T-helper 2 cell treated with Interferon-gamma antibody and Interleukin-4, amounts not matched to agents 5 μg/mL and 100 μg/mL, for 36 hours (primary cell): ENCODE data around the gene TCTN3.
"Not testable (repeated sequence)": the region's sequence is repeated elsewhere in the genome, so short reads cannot be mapped to it uniquely, and the experiment has no call there.

Experiments
- DNase-seq: peaks from one replicate; pipeline ENCODE4 v3.0.0; 2021; ENCODE audit warnings: low spot score
- H3K27ac Mint-ChIP-seq: one replicate; pipeline ENCODE4 v1.8.0; 2021; ENCODE audit warnings: mild to moderate bottlenecking, mixed read lengths
- H3K27me3 Mint-ChIP-seq: one replicate; pipeline ENCODE4 v1.8.0; 2021; ENCODE audit warnings: low read depth, mixed read lengths
- H3K36me3 Mint-ChIP-seq: one replicate; pipeline ENCODE4 v1.8.0; 2021; ENCODE audit warnings: low read depth, mixed read lengths
- H3K4me1 Mint-ChIP-seq: one replicate; pipeline ENCODE4 v1.8.0; 2021; ENCODE audit warnings: low read depth, mixed read lengths
- H3K4me3 Mint-ChIP-seq: one replicate; pipeline ENCODE4 v1.8.0; 2022; ENCODE audit warnings: mild to moderate bottlenecking, moderate library complexity, mixed read lengths
- H3K9me3 Mint-ChIP-seq: one replicate; pipeline ENCODE4 v1.8.0; 2021; ENCODE audit warnings: mixed read lengths

The TCTN3 gene

GRCh38 chr10:95711492-95711891 is 17.8 kb upstream of the TCTN3 start:
- Mint-ChIP-seq H3K27me3 (peaks cover 4% of the 10 kb centered on the region), H3K36me3 (no peaks in the 10 kb centered on the region), H3K4me1 (peaks cover 3% of the 10 kb centered on the region), H3K27ac (no peak overlapping the region), H3K9me3 (peaks cover 2% of the 10 kb centered on the region), H3K4me3 (no peak overlapping the region)
- DNase-seq, result no peak

- peaks cover 3% of the 10 kb centered on the region for H3K4me1 Mint-ChIP-seq
- no peaks in the 10 kb centered on the region for H3K27me3 Mint-ChIP-seq
Observed at GRCh38 chr10:95706990-95707389, 13.3 kb upstream of the TCTN3 start.

GRCh38 chr10:95706573-95706972 is 12.8 kb upstream of the TCTN3 start:
- Mint-ChIP-seq H3K9me3 (peaks cover 3% of the 10 kb centered on the region), H3K27me3 (no peaks in the 10 kb centered on the region), H3K4me3 (no peak overlapping the region), H3K36me3 (no peaks in the 10 kb centered on the region), H3K27ac (no peak overlapping the region), H3K4me1 (peaks cover 3% of the 10 kb centered on the region)
- no peak for DNase-seq

More at GRCh38 chr10:95706990-95707389, 13.3 kb upstream of the TCTN3 start:
- Mint-ChIP-seq H3K4me3 (no peak overlapping the region), H3K27ac (no peak overlapping the region), H3K9me3 (peaks cover 3% of the 10 kb centered on the region), H3K36me3 (no peaks in the 10 kb centered on the region)
- DNase-seq, result no peak

DNA sequence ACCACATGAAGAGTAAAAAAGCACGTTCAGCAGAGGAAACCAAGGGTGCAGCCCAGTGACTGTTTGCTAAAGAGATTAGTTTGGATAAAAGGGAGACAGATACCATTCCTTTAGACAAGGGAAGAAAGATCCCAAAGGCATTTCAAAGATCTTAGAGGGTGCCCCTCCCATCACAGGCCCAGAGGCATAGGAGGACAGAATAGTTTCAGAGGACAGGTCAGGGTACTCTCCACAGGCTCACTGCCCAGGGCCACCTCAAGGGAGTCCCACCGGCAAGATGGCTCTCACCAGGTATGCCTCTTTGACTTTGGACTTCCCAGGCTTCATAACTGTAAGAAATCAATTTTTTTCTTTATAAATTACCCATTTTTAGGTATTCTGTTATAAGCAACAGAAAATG is 4.7 kb upstream of the TCTN3 start:
- H3K4me3 Mint-ChIP-seq, result no peak overlapping the region
- H3K27ac Mint-ChIP-seq, result no peak overlapping the region
- peaks cover 9% of the 10 kb centered on the region for H3K27me3 Mint-ChIP-seq

DNA sequence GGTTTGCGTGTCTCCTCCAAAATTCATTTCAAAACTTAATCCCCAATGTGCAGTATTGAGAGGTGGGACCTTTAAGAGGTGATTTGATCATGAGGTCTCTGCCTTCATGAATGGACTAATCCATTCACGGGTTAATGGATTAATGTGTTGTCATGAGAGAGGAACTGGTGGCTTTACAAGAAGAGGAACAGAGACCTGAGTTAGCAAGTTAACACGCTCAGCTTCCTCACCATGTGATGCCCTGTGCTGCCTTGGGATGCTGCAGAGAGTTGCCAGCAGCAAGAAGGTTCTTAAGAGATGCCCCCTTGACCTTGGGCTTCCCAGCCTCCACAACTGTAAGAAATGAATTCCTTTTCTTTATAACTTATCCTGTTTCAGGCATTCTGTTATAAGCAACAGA is 3.7 kb upstream of the TCTN3 start:
- H3K27me3 Mint-ChIP-seq, result peaks cover 9% of the 10 kb centered on the region
- DNase-seq, result no peak
- no peak overlapping the region for H3K4me3 Mint-ChIP-seq
- H3K9me3 Mint-ChIP-seq, result peaks cover 13% of the 10 kb centered on the region
- no peak overlapping the region for H3K27ac Mint-ChIP-seq
- H3K4me1 Mint-ChIP-seq, result peaks cover 13% of the 10 kb centered on the region
- H3K36me3 Mint-ChIP-seq, result peaks cover 9% of the 10 kb centered on the region

More for the DNA sequence above, 4.7 kb upstream of the TCTN3 start:
- DNase-seq, result no peak
- H3K36me3 Mint-ChIP-seq, result peaks cover 3% of the 10 kb centered on the region
- peaks cover 13% of the 10 kb centered on the region for H3K9me3 Mint-ChIP-seq
- H3K4me1 Mint-ChIP-seq, result peaks cover 6% of the 10 kb centered on the region

DNA sequence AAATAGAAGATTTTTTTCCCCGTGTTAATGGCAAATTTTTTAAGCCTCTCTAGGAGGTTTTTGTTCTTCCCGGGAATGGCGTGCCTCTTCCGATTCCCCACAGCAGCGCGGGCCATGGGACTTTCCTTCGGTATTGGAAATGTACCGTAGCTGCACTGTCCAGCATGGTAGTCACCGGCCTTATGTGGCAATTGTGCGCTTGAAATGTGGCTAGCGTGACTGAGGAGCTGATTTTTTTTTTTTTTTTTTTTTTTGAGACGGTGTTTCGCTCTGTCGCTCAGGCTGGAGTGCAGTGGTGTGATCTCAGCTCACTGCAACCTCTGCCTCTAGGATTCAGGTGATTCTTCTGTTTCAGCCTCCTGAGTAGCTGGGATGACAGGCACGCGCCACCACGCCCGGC is 938 bp upstream of the TCTN3 start:
- peaks cover 13% of the 10 kb centered on the region for H3K9me3 Mint-ChIP-seq
- H3K4me3 Mint-ChIP-seq, result no peak overlapping the region
- peaks cover 27% of the 10 kb centered on the region for H3K36me3 Mint-ChIP-seq
- no peak overlapping the region for H3K27ac Mint-ChIP-seq
- no peak for DNase-seq
- peaks cover 32% of the 10 kb centered on the region for H3K4me1 Mint-ChIP-seq
- H3K27me3 Mint-ChIP-seq, result peaks cover 2% of the 10 kb centered on the region

- Mint-ChIP-seq H3K4me1 (peaks cover 40% of the 10 kb centered on the region), H3K4me3 (peak overlapping the region; percentile 96), H3K9me3 (peaks cover 6% of the 10 kb centered on the region), H3K27me3 (no peaks in the 10 kb centered on the region), H3K36me3 (peaks cover 38% of the 10 kb centered on the region), H3K27ac (peak overlapping the region; percentile 94)
- DNase-seq, result no peak
Observed at GRCh38 chr10:95693071-95693667, 558 bp downstream of the TCTN3 start.

DNA sequence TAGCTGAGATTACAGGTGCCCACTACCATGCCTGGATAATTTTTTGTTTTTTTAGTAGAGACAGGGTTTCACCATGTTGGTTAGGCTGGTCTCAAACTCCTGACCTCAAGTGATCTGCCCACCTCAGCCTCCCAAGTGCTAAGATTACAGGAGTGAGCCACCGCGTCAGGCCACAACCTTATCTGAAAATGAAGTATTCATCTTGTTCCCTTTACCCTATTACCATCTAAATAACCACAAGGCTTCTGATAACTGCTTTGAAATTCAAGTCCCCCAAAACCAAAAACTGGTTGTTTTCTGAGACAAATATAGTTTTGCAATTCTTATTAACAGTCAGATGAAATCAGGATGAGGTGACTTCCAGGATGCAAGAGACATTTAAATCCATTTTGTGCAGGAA is 2.4 kb downstream of the TCTN3 start:
- H3K27ac Mint-ChIP-seq, result no peak overlapping the region

DNA sequence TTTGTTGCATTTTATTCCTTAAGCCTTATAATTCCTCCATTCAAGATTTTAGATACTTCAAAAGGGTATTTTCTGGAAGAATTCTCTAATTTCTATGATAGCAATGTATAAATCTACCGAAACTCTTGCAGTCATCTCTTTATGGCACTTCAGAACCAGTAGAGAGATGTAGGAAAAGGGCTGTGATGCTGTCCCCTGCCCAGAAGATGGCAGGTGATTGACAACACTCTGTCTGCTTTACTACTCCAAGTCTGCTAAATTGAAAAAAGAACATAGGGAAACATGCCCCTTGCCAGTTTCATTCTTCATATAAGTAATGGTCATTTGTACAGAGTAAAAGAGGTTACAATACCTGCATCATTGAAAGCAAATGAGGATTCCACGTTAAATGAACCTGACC is 5.1 kb downstream of the TCTN3 start:
- H3K27ac Mint-ChIP-seq, result no peak overlapping the region
- H3K36me3 Mint-ChIP-seq, result peaks cover 56% of the 10 kb centered on the region
- no peak for DNase-seq
- no peak overlapping the region for H3K4me3 Mint-ChIP-seq
- H3K9me3 Mint-ChIP-seq, result no peaks in the 10 kb centered on the region
- peaks cover 34% of the 10 kb centered on the region for H3K4me1 Mint-ChIP-seq
- H3K27me3 Mint-ChIP-seq, result no peaks in the 10 kb centered on the region

More for the DNA sequence above, 2.4 kb downstream of the TCTN3 start:
- Mint-ChIP-seq H3K9me3 (no peaks in the 10 kb centered on the region), H3K4me3 (peak overlapping the region; percentile 96), H3K36me3 (peaks cover 38% of the 10 kb centered on the region), H3K4me1 (peaks cover 40% of the 10 kb centered on the region), H3K27me3 (no peaks in the 10 kb centered on the region)
- no peak for DNase-seq

DNA sequence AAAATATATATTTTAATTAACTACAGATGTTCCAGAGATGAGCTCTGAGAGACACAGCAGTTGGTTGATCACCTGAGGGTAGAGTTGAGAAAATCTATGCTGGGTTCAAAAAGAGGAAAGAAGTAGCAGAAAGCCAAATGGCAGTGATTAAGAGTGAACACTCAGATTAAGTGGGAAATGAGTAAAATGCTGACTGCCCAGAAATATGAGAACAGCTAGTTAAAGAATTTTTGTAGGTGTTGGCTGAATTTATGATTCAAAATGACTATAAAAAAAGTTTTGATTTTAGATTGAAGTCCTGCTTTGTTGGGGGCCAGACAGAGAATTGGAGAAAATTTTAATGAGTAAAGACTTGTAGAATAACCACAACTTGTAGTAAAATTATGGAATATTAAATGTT is 9.8 kb downstream of the TCTN3 start:
- H3K27me3 Mint-ChIP-seq, result no peaks in the 10 kb centered on the region
- no peak overlapping the region for H3K27ac Mint-ChIP-seq
- peaks cover 5% of the 10 kb centered on the region for H3K4me1 Mint-ChIP-seq
- H3K9me3 Mint-ChIP-seq, result no peaks in the 10 kb centered on the region
- no peak overlapping the region for H3K4me3 Mint-ChIP-seq
- no peak for DNase-seq
- H3K36me3 Mint-ChIP-seq, result peaks cover 47% of the 10 kb centered on the region

- H3K9me3 Mint-ChIP-seq, result no peaks in the 10 kb centered on the region
- DNase-seq, result no peak
- H3K4me3 Mint-ChIP-seq, result no peak overlapping the region
- no peaks in the 10 kb centered on the region for H3K27me3 Mint-ChIP-seq
- H3K4me1 Mint-ChIP-seq, result peaks cover 1% of the 10 kb centered on the region
- no peak overlapping the region for H3K27ac Mint-ChIP-seq
- peaks cover 25% of the 10 kb centered on the region for H3K36me3 Mint-ChIP-seq
Observed at GRCh38 chr10:95675403-95676116, 18.2 kb downstream of the TCTN3 start.

- Mint-ChIP-seq H3K4me1 (peaks cover 1% of the 10 kb centered on the region), H3K9me3 (no peaks in the 10 kb centered on the region), H3K36me3 (peaks cover 19% of the 10 kb centered on the region), H3K27ac (no peak overlapping the region), H3K4me3 (no peak overlapping the region), H3K27me3 (no peaks in the 10 kb centered on the region)
- no peak for DNase-seq
Observed at GRCh38 chr10:95674643-95675042, 19.1 kb downstream of the TCTN3 start.

- DNase-seq, H3K9me3 Mint-ChIP-seq, H3K4me3 Mint-ChIP-seq, H3K27ac Mint-ChIP-seq, H3K4me1 Mint-ChIP-seq, H3K27me3 Mint-ChIP-seq: not testable (repeated sequence)
- H3K36me3 Mint-ChIP-seq, result peaks cover 28% of the 10 kb centered on the region
Observed at GRCh38 chr10:95672641-95673040, 21.1 kb downstream of the TCTN3 start.

DNA sequence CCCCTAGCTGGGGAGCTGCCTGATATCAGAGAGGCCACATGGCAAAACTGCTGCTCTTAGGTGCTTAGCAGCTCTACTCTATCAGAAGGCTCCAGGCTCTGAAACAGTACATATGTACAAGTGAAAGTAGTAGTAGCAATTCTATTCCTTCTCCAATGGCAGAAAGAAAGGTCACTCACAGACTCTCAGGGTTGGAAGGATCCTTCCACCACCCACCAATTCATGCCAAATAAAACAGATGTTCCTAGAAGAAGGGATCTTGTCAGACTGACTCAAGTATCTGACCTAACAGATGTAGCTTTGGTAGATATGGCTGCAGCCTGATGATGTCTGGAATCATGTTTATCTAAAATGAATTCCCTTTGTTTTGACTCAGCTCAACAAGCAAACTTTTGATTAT is 29.2 kb downstream of the TCTN3 start:
- H3K27ac Mint-ChIP-seq, result no peak overlapping the region
- peaks cover 30% of the 10 kb centered on the region for H3K36me3 Mint-ChIP-seq
- no peak overlapping the region for H3K4me3 Mint-ChIP-seq
- no peaks in the 10 kb centered on the region for H3K9me3 Mint-ChIP-seq
- no peaks in the 10 kb centered on the region for H3K4me1 Mint-ChIP-seq
- DNase-seq, result no peak
- H3K27me3 Mint-ChIP-seq, result no peaks in the 10 kb centered on the region

GRCh38 chr10:95663496-95663895 is 30.2 kb downstream of the TCTN3 start:
- H3K9me3 Mint-ChIP-seq, result no peaks in the 10 kb centered on the region
- no peak overlapping the region for H3K27ac Mint-ChIP-seq
- H3K36me3 Mint-ChIP-seq, result peaks cover 26% of the 10 kb centered on the region
- no peak overlapping the region for H3K4me3 Mint-ChIP-seq
- H3K27me3 Mint-ChIP-seq, result no peaks in the 10 kb centered on the region
- no peaks in the 10 kb centered on the region for H3K4me1 Mint-ChIP-seq
- DNase-seq, result no peak
